ENCODE measurements around the gene EMX1. TPM values are rescaled to one million over a fixed set of nuclear protein-coding genes. Genes with fewer than 3 reads are reported as not detected.
A peak's percentile ranks its signal among the peaks of the same experiment; 100 is the strongest.

EMX1 gene
- total and polyA plus RNA-seq, 2 of the 13 experiments (the other 11 are each of a cell fraction or from before 2014, with no cell fraction given), result 0.62 to 4.9 TPM

GRCh38 chr2:72886505-72887031, 30.8 kb upstream of the EMX1 start:
- Histone ChIP-seq H3K27ac (ENCODE audit: extremely low read length, insufficient read depth, low read length) (peak overlapping the region; percentile 69), H3K9me3 (ENCODE audit: low read length) (no peaks in the 10 kb centered on the region), H3K4me3 (replicated peaks in 1 of 3; ENCODE audit: insufficient read depth in 1 of 3, low read depth in 2 of 3, low read length in 3 of 3) (peak overlapping the region; percentile 66 to 79 (median 70)), H3K27me3 (ENCODE audit: control insufficient read depth in 1 of 2, insufficient read depth in 2 of 2, low read length in 2 of 2) (no peaks in the 10 kb centered on the region; a peak in 1 of 5 replicates), H3K4me2 (ENCODE audit: low read depth, low read length) (peak overlapping the region; percentile 97), H3K36me3 (replicated peaks in 1 of 2; ENCODE audit: control insufficient read depth in 1 of 2, insufficient read depth in 2 of 2, low read length in 2 of 2) (peaks cover 4 to 12% of the 10 kb centered on the region in 2 experiments; a peak in 4 of 5 replicates), H4K20me1 (ENCODE audit: insufficient read depth, low read length) (peaks cover 16% of the 10 kb centered on the region), H3K4me1 (ENCODE audit: insufficient read depth, low read length) (peaks cover 37% of the 10 kb centered on the region), H3K79me2 (ENCODE audit: insufficient read depth, low read length) (peaks cover 4% of the 10 kb centered on the region), H3K9ac (ENCODE audit: insufficient read depth, low read depth, low read length) (peak overlapping the region; percentile 72; the same call in 1 of the 2 replicates), H2AFZ (ENCODE audit: low read length) (peak overlapping the region; percentile 30)
- TSS peak; percentile 57 for BruUV-seq (replicated peaks)
- 23% methylated on average over 7 of the region's 7 CpGs for WGBS (ENCODE audit: low lambda C conversion rate)
- CTCF ChIA-PET (ENCODE audit: low intra/inter-chr PET ratio, low total read pairs), result interaction anchor here (1.1 to 3.3 kb wide), 3 partner anchors 24 to 116 kb away, joined by 3 to 14 read pairs (median 13); partner anchors contain the start of gene EMX1
- no peak for DNase-seq (ENCODE audit: low spot score)
- no peak for ATAC-seq
- in situ Hi-C loops (cut with HindIII; ENCODE audit: extremely low pct_ligation_motif_present, low pct_unique_long_range_greater_than_20kb), result no loop called here
- FAIRE-seq, result no peak
- POLR2A ChIA-PET, result interaction anchor here (0.6 to 2.2 kb wide), 5 partner anchors 9 to 1819 kb away, joined by 3 to 13 read pairs (median 4); partner anchors contain the start of genes EMX1 and NAGK
- intact Hi-C loops (cut with micrococcal nuclease; ENCODE audit: unreplicated experiment), result loop anchor here (1.0 kb wide), 1 partner anchor 31 kb away; the partner anchor contains the start of gene EMX1
- TF ChIP-seq ZNF781 (CRISPR knock-in tag; IDR thresholded peaks at IDR 0.05; ENCODE audit: borderline replicate concordance, not compliant biosample characterization) (peak; percentile 9), ZNF224 (CRISPR knock-in tag; IDR thresholded peaks at IDR 0.05) (0 out of 2 replicates have a peak, but pooled peaks have one; percentile 46), SKI (IDR thresholded peaks at IDR 0.05; ENCODE audit: partially characterized antibody) (no peak), ZBTB39 (CRISPR knock-in tag; IDR thresholded peaks at IDR 0.05) (no peak), ZNF644 (CRISPR knock-in tag; IDR thresholded peaks at IDR 0.05; ENCODE audit: low read depth) (0 out of 2 replicates have a peak, but pooled peaks have one; percentile 27), THAP11 (CRISPR knock-in tag; IDR thresholded peaks at IDR 0.05) (0 out of 2 replicates have a peak, but pooled peaks have one; percentile 5), ZNF530 (CRISPR knock-in tag; IDR thresholded peaks at IDR 0.05; ENCODE audit: low read depth) (0 out of 2 replicates have a peak, but pooled peaks have one; percentile 29), MXD4 (CRISPR knock-in tag; IDR thresholded peaks at IDR 0.05) (0 out of 2 replicates have a peak, but pooled peaks have one; percentile 8), PHF21A (CRISPR knock-in tag; IDR thresholded peaks at IDR 0.05) (no peak), MIER2 (CRISPR knock-in tag; IDR thresholded peaks at IDR 0.05) (peak; percentile 75), NAIF1 (CRISPR knock-in tag; IDR thresholded peaks at IDR 0.05; ENCODE audit: borderline replicate concordance) (0 out of 2 replicates have a peak, but pooled peaks have one; percentile 47), ZNF367 (CRISPR knock-in tag; IDR thresholded peaks at IDR 0.05; ENCODE audit: borderline replicate concordance) (no peak), ZNF598 (CRISPR knock-in tag; IDR thresholded peaks at IDR 0.05; ENCODE audit: borderline replicate concordance) (0 out of 2 replicates have a peak, but pooled peaks have one; percentile 71), TEF (CRISPR knock-in tag; IDR thresholded peaks at IDR 0.05) (no peak), MED8 (CRISPR knock-in tag; IDR thresholded peaks at IDR 0.05; ENCODE audit: insufficient replicate concordance) (no peak), ZNF441 (CRISPR knock-in tag; IDR thresholded peaks at IDR 0.05; ENCODE audit: borderline replicate concordance) (no peak), CEBPG (CRISPR knock-in tag; IDR thresholded peaks at IDR 0.05) (peak; percentile 97), NFYC (CRISPR knock-in tag; IDR thresholded peaks at IDR 0.05) (no peak), TBX2 (CRISPR knock-in tag; IDR thresholded peaks at IDR 0.05; ENCODE audit: borderline replicate concordance) (no peak), CEBPB (IDR thresholded peaks at IDR 0.05; ENCODE audit: borderline replicate concordance, low read depth, low read length) (peak; percentile 95)
- TF ChIP-seq, protein P1, sequence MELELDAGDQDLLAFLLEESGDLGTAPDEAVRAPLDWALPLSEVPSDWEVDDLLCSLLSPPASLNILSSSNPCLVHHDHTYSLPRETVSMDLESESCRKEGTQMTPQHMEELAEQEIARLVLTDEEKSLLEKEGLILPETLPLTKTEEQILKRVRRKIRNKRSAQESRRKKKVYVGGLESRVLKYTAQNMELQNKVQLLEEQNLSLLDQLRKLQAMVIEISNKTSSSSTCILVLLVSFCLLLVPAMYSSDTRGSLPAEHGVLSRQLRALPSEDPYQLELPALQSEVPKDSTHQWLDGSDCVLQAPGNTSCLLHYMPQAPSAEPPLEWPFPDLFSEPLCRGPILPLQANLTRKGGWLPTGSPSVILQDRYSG (CRISPR knock-in tag; IDR thresholded peaks at IDR 0.05), result peak; percentile 21; the same call in 1 of the 2 replicates

All from HepG2 (cell line).